CD4-positive, alpha-beta T cell treated with Interleukin-4 for 1 hour (primary cell): Measurements from ENCODE around the gene ITGA8.
"Not testable (repeated sequence)": the region's sequence is repeated elsewhere in the genome, so short reads cannot be mapped to it uniquely, and the experiment has no call there.

Source experiments
- DNase-seq, 2 donors: peaks; one replicate each; pipeline ENCODE4 v3.0.0-alpha.2; 2020 to 2022

Gene ITGA8

DNA sequence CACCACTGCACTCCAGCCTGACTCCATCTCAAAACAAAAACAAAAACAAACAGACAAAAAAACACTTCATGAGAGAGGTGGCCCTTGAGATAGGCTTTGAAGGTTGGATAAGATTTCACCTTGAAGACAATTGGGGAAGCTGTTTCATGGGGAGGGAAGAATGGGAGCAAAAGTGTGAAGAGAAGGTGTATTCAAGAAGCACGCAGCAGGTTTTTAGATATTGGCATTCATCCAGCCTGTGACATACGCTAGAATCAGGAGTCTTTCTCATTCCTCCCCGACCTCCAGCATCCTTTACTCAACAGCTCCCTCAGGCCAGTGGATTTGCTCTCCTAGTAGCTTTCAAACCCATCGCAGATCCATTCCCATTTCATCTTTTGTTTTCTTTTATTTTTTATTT, 232.3 kb downstream of the ITGA8 start:
- DNase-seq = no peak

DNA sequence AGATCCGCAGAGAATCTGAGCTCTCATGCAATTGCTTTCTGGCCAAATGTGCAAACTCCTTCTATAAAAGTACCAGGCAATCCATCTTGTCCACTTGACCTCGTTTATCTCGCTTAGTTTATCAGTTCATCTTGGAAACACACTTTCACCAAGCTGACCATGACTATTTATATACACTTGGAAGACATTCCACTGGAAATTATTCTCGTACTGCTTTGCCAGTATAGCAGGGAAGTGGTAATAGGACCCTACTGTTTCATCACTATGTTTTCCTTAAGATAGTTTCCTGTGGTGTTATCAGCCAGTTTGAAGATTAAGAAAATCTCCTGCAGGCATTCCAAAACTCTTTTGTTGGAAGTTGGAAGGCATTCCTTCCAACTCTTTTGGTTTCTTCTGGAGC, 233.3 kb downstream of the ITGA8 start:
- DNase-seq = no peak

DNA sequence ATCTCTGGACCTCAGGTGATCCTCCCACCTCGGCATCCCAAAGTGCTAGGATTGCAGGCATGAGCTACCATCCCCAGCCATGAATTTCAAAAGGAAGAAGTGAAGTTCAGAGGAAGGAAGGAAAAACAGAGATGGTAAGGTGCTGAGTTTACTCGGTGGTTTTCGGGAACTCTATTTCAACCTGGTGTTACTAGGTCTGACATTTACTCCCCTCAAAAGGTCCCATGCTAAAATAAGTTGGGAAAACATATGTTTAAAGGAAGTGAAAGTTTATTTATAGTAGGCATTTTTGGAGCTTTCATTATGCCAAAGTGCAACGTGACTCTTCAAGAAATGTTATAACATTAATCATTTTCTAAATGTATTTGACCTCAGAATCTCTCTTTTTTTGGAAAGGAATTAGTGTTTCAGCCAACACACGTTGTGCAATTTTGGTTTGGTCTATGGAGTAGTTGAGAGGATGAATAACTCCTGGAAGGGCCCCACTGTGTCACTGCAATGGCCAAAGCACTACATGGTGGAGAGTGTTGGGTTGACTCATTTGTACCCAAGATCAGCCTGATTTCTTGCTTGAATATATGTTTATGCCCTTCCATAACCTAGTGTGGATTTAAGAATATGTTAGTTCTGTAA, 233.9 kb downstream of the ITGA8 start:
- no peak for DNase-seq

DNA sequence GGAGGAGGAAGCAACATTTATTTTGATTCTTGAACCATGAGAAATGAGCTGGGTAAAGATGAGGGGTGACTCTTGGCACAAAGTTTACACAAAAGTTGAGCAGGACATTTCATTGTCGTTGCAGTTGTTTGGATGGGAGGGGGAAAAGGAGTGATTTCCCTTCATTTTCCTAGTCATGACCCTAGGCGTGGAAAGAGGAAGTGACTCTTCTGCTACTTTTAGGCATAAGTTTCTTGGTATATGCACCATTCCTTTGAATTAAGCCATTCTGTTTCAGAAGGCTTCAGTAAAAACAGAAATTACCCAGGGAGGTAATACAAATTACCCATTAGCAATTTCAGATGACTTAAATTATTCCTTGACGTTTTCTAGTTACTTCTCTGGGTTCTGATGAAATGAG, 234.7 kb downstream of the ITGA8 start:
- DNase-seq = no peak

DNA sequence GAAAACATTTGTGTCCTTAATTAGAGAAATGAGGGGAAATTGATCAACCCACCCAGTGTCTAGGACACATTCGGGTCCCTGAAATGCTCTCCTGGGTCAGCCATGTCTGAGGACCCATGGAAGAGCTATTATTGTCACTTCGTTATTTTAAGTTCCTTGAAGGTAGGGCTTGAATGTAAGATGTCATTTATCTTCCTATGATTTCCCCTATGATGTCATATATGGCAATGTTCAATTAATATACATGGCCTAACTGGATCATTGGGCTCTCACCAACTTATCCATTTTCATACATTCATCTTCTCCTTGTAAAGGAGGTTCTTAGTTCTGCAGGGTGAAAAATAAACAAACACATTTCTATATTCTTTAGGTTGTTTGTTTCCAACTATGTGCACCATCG, 235.6 kb downstream of the ITGA8 start:
- no peak for DNase-seq

DNA sequence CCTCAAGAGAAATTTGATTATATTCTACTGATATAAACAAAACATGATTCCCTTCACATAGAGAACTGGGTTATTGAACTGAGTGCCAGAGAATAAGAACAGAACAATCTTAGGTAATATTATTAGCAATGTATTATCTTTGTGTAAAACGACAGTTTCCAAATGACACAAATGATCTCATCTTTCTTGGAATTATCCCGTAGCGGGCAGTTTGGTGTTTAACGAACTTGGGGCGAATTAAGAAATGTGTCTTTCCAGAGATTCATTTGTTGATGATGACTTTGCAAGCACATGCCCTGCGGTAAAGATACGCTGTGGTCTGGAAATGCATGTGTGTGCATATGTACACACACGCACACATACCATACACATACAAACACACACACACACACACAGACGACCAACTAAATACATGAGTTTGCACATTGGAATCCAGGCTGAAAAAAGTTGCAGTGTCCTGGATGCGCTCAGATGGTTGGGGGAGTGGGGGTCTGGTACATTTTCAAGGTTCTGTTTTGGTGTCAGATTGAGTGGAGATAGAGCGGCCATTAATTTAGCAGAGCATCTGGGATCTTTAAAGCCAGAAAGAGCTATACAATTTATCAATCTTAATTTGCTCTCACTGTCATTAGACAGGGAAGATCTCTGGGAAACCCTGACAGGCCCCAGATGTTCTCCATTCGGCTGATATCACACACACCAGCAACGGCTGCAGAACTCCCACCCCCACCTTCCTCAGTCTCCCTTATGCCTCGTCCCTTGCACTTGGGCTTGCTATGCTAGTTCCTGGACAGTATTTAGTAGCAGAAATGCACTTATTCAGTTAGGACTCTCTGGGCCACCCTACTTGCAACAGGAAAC, 236.3 kb downstream of the ITGA8 start:
- DNase-seq = no peak

DNA sequence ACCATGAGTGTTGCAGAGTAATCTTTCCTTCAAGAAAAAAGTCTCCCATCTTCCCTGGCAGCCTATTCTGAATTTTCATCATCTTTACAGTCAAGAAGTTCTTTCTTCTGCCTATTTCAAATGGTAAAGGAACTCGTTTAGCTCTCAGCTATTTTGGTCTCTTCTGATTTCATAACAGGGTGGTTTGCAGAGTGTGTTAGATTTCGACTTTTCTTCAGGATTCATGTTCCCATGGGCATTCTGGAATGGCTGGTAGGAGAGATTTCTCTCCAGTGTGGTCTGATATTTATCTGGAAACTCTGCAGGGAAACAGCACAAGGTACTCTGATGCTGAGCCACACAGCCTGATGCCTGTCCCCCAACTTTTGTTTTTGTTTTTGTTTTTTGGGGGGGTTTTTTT, 237.6 kb downstream of the ITGA8 start:
- DNase-seq = no peak

DNA sequence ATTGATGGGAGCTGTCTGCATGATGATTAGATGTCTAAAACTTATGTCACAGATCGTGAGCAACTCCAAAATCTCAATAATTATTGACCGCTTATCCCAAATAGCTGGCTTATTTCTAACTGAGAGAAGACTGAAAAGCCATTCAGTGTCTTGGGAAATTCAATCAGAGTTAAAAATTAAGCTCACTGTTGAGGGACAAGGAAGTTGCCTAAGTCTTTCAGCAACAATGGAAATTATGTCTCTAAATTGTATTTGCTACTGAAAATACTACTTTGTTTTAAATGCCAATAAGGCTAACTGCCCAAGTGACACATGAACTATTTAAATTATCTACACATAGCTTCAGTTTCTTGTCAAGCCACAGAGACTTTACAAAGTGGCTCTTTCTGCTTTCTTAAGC, 240.8 kb downstream of the ITGA8 start:
- no peak for DNase-seq

DNA sequence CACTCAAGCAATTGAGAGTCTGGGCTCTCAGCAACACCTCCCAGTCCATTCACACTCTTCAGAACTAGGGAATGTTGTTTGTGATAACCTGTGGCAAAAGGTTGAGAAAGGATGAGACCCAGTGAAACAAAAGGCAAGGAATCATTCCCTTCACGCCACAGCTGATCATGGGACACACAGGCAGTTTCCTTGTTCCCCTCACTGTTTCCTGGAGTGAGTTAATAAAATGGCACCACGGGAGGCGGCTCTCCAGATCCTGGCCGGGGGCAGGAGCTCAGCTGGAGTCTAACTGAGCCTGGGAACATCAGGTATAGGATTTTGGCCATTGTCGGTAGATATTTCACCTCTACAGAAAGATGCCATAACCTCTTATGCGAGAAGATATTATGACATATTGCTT, 241.3 kb downstream of the ITGA8 start:
- no peak for DNase-seq

DNA sequence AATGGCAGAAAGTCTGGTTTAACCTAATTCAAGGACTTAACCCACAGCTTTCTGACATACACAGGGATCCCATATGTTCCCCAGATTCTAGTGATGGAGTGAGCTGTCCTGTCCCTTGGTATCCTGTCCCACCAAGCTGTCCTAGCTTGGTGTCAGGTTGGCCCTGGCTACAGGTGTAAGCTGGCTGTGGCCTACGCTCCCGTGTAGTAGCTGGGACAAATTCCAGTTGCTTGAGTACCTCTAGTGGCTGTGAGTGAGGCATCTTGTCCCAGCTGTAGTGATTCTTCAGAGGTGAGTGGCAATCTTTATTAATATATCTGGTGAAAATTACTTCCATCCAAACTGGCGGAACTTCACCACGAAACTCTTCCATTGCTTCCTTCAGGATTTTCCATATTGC, 243.4 kb downstream of the ITGA8 start:
- no peak for DNase-seq

DNA sequence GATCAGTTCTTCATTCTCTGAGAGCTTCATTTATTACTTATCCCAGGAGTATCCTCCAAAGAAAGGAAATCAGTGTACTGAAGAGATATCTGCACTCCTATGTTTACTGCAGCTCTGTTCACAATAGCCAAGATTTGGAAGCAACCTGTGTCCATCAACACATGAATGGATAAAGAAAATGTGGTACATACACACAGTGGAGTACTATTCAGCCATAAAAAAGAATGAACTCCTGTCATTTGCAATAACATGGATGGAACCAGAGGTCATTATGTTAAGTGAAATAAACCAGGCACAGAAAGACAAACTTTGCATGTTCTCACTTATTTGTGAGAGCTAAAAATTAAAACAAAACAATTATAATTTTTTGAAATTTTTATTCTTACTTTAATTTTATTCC, 244.3 kb downstream of the ITGA8 start:
- DNase-seq = not testable (repeated sequence)

DNA sequence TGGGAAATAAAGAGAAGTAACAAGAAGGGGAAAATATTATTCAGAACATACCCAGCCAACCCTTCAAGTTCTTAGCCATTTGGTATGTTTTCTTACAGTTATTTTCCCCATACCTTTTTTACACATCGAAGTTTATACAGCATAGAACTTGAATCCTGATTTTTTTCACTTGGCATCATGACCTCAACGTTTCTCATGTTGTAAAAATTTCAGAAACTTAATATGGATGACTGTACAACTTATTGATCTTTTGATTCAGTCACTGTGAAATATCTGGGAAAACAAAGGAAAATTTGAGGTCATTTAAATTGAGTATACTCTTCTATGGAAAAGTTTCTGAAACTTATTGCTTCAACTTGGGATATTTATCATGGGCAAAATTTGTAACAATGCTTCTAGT, 245.1 kb downstream of the ITGA8 start:
- DNase-seq = no peak

DNA sequence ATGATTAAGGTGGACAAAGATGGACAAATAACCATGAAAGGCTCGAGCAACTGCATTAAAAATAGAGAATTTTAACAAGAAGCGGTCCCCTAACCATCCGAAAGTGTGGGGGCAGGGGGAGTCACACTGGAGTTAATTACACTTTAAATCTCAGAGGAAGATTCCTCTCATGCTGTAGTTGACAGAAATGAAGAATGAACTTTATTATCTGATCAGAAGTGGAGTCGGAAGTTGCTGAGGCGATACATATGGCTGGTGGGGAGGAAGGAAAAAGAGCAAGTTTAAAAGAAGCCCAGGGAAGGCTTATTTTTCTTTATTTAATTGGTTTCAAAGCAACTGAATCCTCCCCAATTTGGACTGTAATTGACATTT, 246.3 kb downstream of the ITGA8 start:
- DNase-seq = no peak

DNA sequence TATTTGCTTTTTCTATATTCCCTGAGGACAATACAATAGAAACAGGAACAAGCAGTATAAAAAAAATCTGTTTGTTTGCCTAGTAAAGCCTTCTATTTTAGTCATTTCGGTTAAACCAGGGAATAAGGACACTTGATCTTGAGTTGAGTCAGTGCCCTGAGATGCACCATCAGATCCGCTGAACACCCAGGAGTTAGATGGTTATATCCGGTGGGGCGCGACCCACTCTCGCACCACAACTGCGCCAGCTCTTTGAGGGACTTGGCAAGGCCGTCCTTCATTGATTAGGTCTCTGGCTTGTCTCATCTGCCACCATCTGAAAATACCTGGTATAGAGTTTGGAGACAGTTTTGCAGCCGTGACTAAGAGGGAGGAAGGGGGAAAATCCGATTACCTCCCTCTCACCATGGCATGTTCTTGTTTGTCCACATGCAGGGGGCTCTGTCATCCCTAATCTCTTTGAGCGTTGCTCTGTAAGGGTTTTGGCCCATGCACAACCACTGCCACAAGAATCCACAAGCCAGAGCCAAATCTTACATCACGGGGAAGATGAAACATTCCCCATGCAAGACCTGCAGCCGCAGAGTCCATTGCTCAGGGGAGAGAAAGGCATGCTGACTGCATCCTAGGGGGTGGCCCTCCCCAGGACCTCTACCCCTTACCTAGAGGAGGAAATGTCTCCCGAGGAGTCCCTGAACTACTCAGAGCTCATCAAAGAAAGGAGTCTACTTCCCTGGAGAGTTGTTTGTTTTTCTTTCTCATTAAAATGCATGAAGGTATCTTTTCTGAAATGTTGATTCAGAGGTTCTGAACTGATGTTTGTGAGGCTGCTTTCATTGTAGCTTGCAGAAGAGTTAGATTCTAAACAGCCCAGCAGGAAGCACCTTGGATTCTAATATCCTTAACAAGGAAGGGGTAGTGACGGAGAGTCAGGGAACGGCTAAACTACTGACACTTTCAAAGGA, 247.0 kb downstream of the ITGA8 start:
- no peak for DNase-seq

DNA sequence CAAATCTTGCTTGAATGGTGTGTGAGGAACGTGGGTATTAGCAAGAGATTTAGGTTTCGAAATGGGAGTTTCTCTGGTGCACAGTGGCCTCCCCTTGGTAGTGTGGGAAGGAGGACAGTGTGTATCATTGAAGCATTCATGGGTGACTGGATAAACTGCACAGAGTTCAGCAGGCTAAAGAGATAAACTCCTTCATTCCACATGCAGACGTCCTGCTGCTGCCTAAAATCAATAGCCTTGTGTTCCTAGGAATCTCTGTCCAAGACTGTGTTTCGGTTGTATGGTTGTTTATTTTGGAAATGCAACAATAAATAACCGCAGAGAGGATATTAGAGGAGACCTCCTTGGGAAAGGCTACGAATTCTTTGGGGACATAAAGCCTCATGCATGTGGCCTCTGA, 247.7 kb downstream of the ITGA8 start:
- DNase-seq = no peak

DNA sequence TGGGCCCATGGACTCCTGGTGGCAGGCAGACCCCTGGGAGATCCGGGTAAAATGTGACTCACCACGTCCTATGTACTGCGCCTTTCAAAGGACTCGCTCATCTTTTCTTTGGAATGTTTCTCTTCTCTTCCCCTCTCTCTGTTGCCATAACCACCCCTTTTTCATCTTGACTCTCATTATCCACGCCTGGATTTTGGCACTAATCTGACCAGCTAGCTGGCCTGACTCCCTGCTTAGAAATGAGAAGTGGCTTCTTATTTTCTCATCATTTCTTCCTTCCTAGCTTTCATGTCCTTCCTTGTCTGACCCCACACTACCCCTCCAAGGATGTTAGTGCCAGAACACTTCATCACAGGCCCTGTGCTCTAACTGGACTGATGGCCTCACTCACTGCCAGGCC, 250.6 kb downstream of the ITGA8 start:
- DNase-seq = no peak

DNA sequence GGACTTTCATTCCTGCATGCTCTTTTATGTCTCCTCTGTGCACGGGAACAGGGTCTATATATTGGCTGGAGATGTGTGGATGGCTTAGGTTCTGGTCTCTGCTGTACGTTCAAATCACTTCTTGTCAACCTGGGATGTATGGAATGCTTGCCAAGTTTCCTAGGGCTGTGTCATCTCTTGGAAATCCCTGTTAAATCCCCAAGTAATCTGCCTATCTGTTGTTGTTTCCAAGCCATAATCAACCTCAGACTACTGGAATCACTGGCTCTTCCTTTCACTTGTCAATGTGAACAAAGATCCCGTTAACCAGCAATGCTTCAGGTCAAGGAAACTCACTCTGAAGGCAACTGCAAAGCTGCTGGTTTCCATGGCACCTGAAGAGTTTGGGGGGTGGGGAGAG, 255.3 kb downstream of the ITGA8 start:
- no peak for DNase-seq
